H1 (cell line): ENCODE data around the gene LRRC40. TPM values are rescaled to one million over a fixed set of nuclear protein-coding genes. Genes with fewer than 3 reads are reported as not detected.

ENCODE experiments used
- CTCF ChIA-PET: fragments of 300-600 bp; sonication (Branson Sonifier 250); formaldehyde crosslinking; loops from one replicate; lab custom pipeline; 2021; ENCODE audit not compliant: partially characterized antibody; lab: Charles Lee
- POLR2A ChIA-PET: fragments of 300-600 bp; sonication (Branson Sonifier 250); formaldehyde crosslinking; loops from one replicate; lab custom pipeline; 2021; ENCODE audit warnings: inconsistent platforms; ENCODE audit not compliant: partially characterized antibody; lab: Charles Lee
- DNase-seq, 2 experiments: peaks; one replicate each; pipeline versions ENCODE4 v3.0.0 to v3.0.0-alpha.2; 2010 to 2022; ENCODE audit warnings: low spot score in 2 of 2, low read depth in 1 of 2, mixed read lengths in 1 of 2
- FAIRE-seq: peaks from 2 replicates; lab custom pipeline; 2011; peaks lifted over from hg19 to GRCh38; lab: Jason Lieb, UNC
- H2AFZ ChIP-seq: 2 replicates; pipeline ENCODE4 v1.8.1; 2012; ENCODE audit warnings: low read length, inconsistent platforms
- H2AK5ac ChIP-seq: 2 replicates; pipeline ENCODE4 v1.6.1; 2013; ENCODE audit warnings: low read depth, low read length
- H2BK120ac ChIP-seq: replicated peaks from 2 replicates; pipeline ENCODE3; 2013; ENCODE audit warnings: low read depth, low read length, inconsistent platforms
- H2BK12ac ChIP-seq: 2 replicates; pipeline ENCODE4 v1.6.1; 2013; ENCODE audit warnings: low read depth, low read length
- H2BK15ac ChIP-seq: 2 replicates; pipeline ENCODE4 v1.6.1; 2013; ENCODE audit warnings: low read length
- H2BK20ac ChIP-seq: 2 replicates; pipeline ENCODE4 v1.6.1; 2013; ENCODE audit warnings: low read length
- H2BK5ac ChIP-seq: 2 replicates; pipeline ENCODE4 v1.6.1; 2013; ENCODE audit warnings: low read depth, low read length
- H3K14ac ChIP-seq: 2 replicates; pipeline ENCODE4 v1.6.1; 2013; ENCODE audit warnings: inconsistent platforms; ENCODE audit not compliant: insufficient read length
- H3K18ac ChIP-seq: 2 replicates; pipeline ENCODE4 v1.6.1; 2013; ENCODE audit warnings: low read length; ENCODE audit errors: extremely low read depth
- H3K23ac ChIP-seq: 2 replicates; pipeline ENCODE4 v1.6.1; 2013; ENCODE audit warnings: inconsistent platforms; ENCODE audit not compliant: insufficient read length
- H3K23me2 ChIP-seq: 2 replicates; pipeline ENCODE4 v1.6.1; 2013; ENCODE audit warnings: low read depth, low read length
- H3K27ac ChIP-seq: 2 replicates; pipeline ENCODE4 v1.6.1; 2011; ENCODE audit warnings: low read depth, low read length, inconsistent platforms
- H3K27me3 ChIP-seq, 4 experiments: replicated peaks in 1 of 4; 1 replicate in 1 of 4; 2 replicates in 3 of 4; pipeline versions ENCODE4 v1.6.1 to v1.8.1; 2011 to 2013; ENCODE audit warnings: low read length in 3 of 4, mild to moderate bottlenecking in 3 of 4, inconsistent platforms in 2 of 4, mixed read lengths in 2 of 4, moderate library complexity in 1 of 4; ENCODE audit not compliant: control insufficient read depth in 3 of 4, insufficient read depth in 3 of 4; ENCODE audit errors: extremely low read depth in 1 of 4
- H3K36me3 ChIP-seq, 4 experiments: 2 replicates each; pipeline versions ENCODE4 v1.6.1 to v1.8.1; 2011 to 2013; ENCODE audit warnings: mild to moderate bottlenecking in 4 of 4, low read length in 3 of 4, moderate library complexity in 2 of 4, control low read depth in 1 of 4, inconsistent platforms in 1 of 4; ENCODE audit not compliant: insufficient read depth in 4 of 4, control insufficient read depth in 2 of 4
- H3K4ac ChIP-seq: replicated peaks from 2 replicates; pipeline ENCODE3; 2013; ENCODE audit warnings: low read length, low read depth, mixed read lengths, inconsistent platforms; ENCODE audit not compliant: insufficient read length
- H3K4me1 ChIP-seq, 4 experiments: replicated peaks in 1 of 4; 1 replicate in 1 of 4; 2 replicates in 3 of 4; pipeline versions ENCODE4 v1.6.1 to v1.8.1; 2011 to 2013; ENCODE audit warnings: low read length in 3 of 4, inconsistent platforms in 2 of 4, mixed read lengths in 1 of 4; ENCODE audit not compliant: insufficient read depth in 4 of 4, control insufficient read depth in 3 of 4
- H3K4me2 ChIP-seq, 2 experiments: 2 replicates each; pipeline versions ENCODE4 v1.6.1 to v1.8.1; 2011 to 2013; ENCODE audit warnings: low read depth in 2 of 2, low read length in 2 of 2, control low read depth in 1 of 2, inconsistent platforms in 1 of 2, mild to moderate bottlenecking in 1 of 2; ENCODE audit not compliant: insufficient read depth in 1 of 2
- H3K4me3 ChIP-seq, 4 experiments: fragments of 200-600, 300-600 bp in 1 of 4; sonication (generic), shearing (Covaris generic), sonication (Bioruptor Twin) in 1 of 4; 2 replicates each; pipeline versions ENCODE4 v1.5.1 to v1.8.1; 2011 to 2016; ENCODE audit warnings: low read length in 4 of 4, low read depth in 3 of 4, control low read depth in 2 of 4, inconsistent platforms in 2 of 4, mild to moderate bottlenecking in 2 of 4, mixed read lengths in 1 of 4, moderate library complexity in 1 of 4; ENCODE audit not compliant: insufficient read depth in 2 of 4; ENCODE audit errors: extremely low read depth in 1 of 4
- H3K56ac ChIP-seq: replicated peaks from 2 replicates; pipeline ENCODE3; 2013; ENCODE audit warnings: low read depth, mild to moderate bottlenecking, mixed read lengths, low read length, inconsistent platforms; ENCODE audit not compliant: insufficient read length
- H3K79me1 ChIP-seq: 2 replicates; pipeline ENCODE4 v1.6.1; 2013; ENCODE audit warnings: low read depth, low read length, control low read depth
- H3K79me2 ChIP-seq, 2 experiments: 2 replicates each; pipeline versions ENCODE4 v1.6.1 to v1.8.1; 2012 to 2013; ENCODE audit warnings: low read length in 2 of 2, mild to moderate bottlenecking in 2 of 2, inconsistent platforms in 1 of 2; ENCODE audit not compliant: insufficient read depth in 2 of 2, control insufficient read depth in 1 of 2
- H3K9ac ChIP-seq, 4 experiments: replicated peaks in 1 of 4; 1 replicate in 1 of 4; 2 replicates in 3 of 4; pipeline versions ENCODE4 v1.6.1 to v1.8.1; 2011 to 2013; ENCODE audit warnings: low read depth in 3 of 4, low read length in 3 of 4, control low read depth in 2 of 4, mild to moderate bottlenecking in 2 of 4, moderate library complexity in 2 of 4, inconsistent platforms in 1 of 4; ENCODE audit errors: extremely low read depth in 1 of 4
- H3K9me3 ChIP-seq, 2 experiments: 2 replicates each; pipeline versions ENCODE4 v1.6.1 to v1.8.1; 2012 to 2013; ENCODE audit warnings: mild to moderate bottlenecking in 2 of 2, moderate library complexity in 2 of 2, control low read depth in 1 of 2, inconsistent platforms in 1 of 2, low read depth in 1 of 2, low read length in 1 of 2, mixed read lengths in 1 of 2; ENCODE audit not compliant: insufficient read depth in 2 of 2
- H4K20me1 ChIP-seq, 2 experiments: replicated peaks in 1 of 2; 2 replicates each; pipeline versions ENCODE3 to v1.8.1; 2011 to 2013; ENCODE audit warnings: inconsistent platforms in 2 of 2, low read length in 2 of 2, mild to moderate bottlenecking in 1 of 2; ENCODE audit not compliant: insufficient read depth in 2 of 2, control insufficient read depth in 1 of 2
- H4K5ac ChIP-seq: 2 replicates; pipeline ENCODE4 v1.6.1; 2013; ENCODE audit warnings: low read length, low read depth, mixed read lengths, inconsistent platforms; ENCODE audit not compliant: insufficient read length
- H4K8ac ChIP-seq: 2 replicates; pipeline ENCODE4 v1.8.0; 2013; ENCODE audit warnings: mild to moderate bottlenecking, moderate library complexity, low read length, inconsistent platforms; ENCODE audit not compliant: insufficient read depth; ENCODE audit errors: extremely low read depth
- H4K91ac ChIP-seq: replicated peaks from 2 replicates; pipeline ENCODE3; 2013; ENCODE audit warnings: low read length, mixed read lengths, inconsistent platforms; ENCODE audit not compliant: insufficient read length
- GTF2F1 ChIP-seq: IDR thresholded peaks from 2 replicates; pipeline ENCODE4 v1.6.1; 2012; ENCODE audit warnings: low read depth, low read length, improper control_type of control experiment, borderline replicate concordance
- POLR2A ChIP-seq, 2 experiments: IDR thresholded peaks; 1 replicate in 1 of 2; 2 replicates in 1 of 2; pipeline ENCODE4 v1.6.1; 2011; ENCODE audit warnings: low read depth in 2 of 2, low read length in 2 of 2, mild to moderate bottlenecking in 2 of 2; ENCODE audit errors: control extremely low read depth in 1 of 2
- WGBS, 2 experiments: shearing (Covaris generic) in 1 of 2; methylation state at CpG; one replicate each; pipeline versions ENCODE4 v1.1.6 to v1.1.7; 2013 to 2015; ENCODE audit warnings: low lambda C conversion rate in 2 of 2, mixed read lengths in 2 of 2, inconsistent platforms in 1 of 2, low coverage in 1 of 2, missing lambda C conversion rate in 1 of 2; ENCODE audit not compliant: insufficient replicate concordance in 2 of 2, insufficient coverage in 1 of 2, insufficient read length in 1 of 2; ENCODE audit errors: extremely low coverage in 1 of 2, missing lambda C conversion rate in 1 of 2; 5-methylcytosine and 5-hydroxymethylcytosine counted together
- polyA plus RNA-seq, 7 experiments: library from polyadenylated mRNA; depleted of rRNA in 3 of 7; stranded (reverse) in 5 of 7; unstranded in 2 of 7; fragments of >200 nt in 5 of 7; fragments of 200-250 nt in 2 of 7; gene quantifications; 1 replicate in 5 of 7; 2 replicates in 1 of 7; 4 replicates in 1 of 7; pipeline versions ENCODE4 v1.2.1 to v1.2.3, GENCODE V29; 2011 to 2013; ENCODE audit warnings: missing spikeins in 2 of 7, mixed read lengths in 2 of 7
- total RNA-seq: library from RNA; stranded (reverse); fragmentation: NEBNext Ultra II Directional; extraction: Animal tissue kit (Norgen Biotek cat#: 25700); gene quantifications from 2 replicates; pipeline ENCODE4 v1.2.1, GENCODE V29; 2021

LRRC40 gene
- total and polyA plus RNA-seq, 2 of the 8 experiments (the other 6 are each of a cell fraction or from before 2014, with no cell fraction given), result 13.4 to 30.8 TPM

GRCh38 chr1:70220015-70220414, 14.6 kb upstream of the LRRC40 start:
- Histone ChIP-seq H3K79me2 (peaks cover 24 to 83% of the 10 kb centered on the region in 2 experiments), H2AFZ (no peak overlapping the region), H3K14ac (no peak overlapping the region), H3K23me2 (no peaks in the 10 kb centered on the region), H3K56ac (no peak overlapping the region), H3K4ac (no peak overlapping the region), H4K20me1 (peaks cover 2 to 10% of the 10 kb centered on the region in 2 experiments), H4K91ac (no peak overlapping the region), H3K27me3 (no peaks in the 10 kb centered on the region), H3K79me1 (no peaks in the 10 kb centered on the region), H3K36me3 (peaks cover 5 to 26% (median 12%) of the 10 kb centered on the region in 4 experiments; a peak in 7 of 8 replicates), H3K4me2 (no peak overlapping the region), H2BK120ac (no peak overlapping the region), H3K27ac (no peak overlapping the region), H4K5ac (no peak overlapping the region), H2AK5ac (no peak overlapping the region), H3K4me3 (no peak overlapping the region), H2BK20ac (no peak overlapping the region), H2BK12ac (no peak overlapping the region), H3K9me3 (no peaks in the 10 kb centered on the region), H4K8ac (no peak overlapping the region), H3K4me1 (0 out of 7 replicates have a peak, but pooled peaks cover 0 to 3% (median 0%) of the 10 kb centered on the region in 4 experiments), H3K18ac (no peak overlapping the region), H3K9ac (no peak overlapping the region), H3K23ac (no peak overlapping the region), H2BK15ac (no peak overlapping the region), H2BK5ac (no peak overlapping the region)
- POLR2A ChIA-PET, result interaction anchor here (0.7 to 3.1 kb wide), 6 partner anchors 11 to 200 kb away, joined by 3 to 67 read pairs (median 7); partner anchors contain the start of genes ANKRD13C, CTH and LRRC40
- no peak for FAIRE-seq
- 98% methylated on average over 2 of the region's 2 CpGs; no CpG with 5 or more reads in 1 of the 2 experiments for WGBS, 2 experiments
- CTCF ChIA-PET, result interaction anchor here (1.1 kb wide), 1 partner anchor 87 kb away, joined by 3 read pairs; no protein-coding TSS in a partner anchor
- TF ChIP-seq GTF2F1 (no peak), POLR2A (IDR thresholded peaks at IDR 0.05; ENCODE audit: control extremely low read depth in 1 of 2, low read depth in 2 of 2, low read length in 2 of 2) (0 out of 3 replicates have a peak, but pooled peaks of 1 of the 2 experiments have one; percentile 5)
- DNase-seq, result no peak
